HepG2 (cell line): ENCODE data around the gene IRS1. TPM values are rescaled to one million over a fixed set of nuclear protein-coding genes. Genes with fewer than 3 reads are reported as not detected.

Source experiments
- ATAC-seq: fragments of 200-7000 bp; cut with Tn5 transposase; 3 replicates; pipeline ENCODE4 v1.9.1; 2020; ENCODE audit warnings: mild to moderate bottlenecking, moderate library complexity
- BruUV-seq: library from RNA; stranded (reverse); fragments of 400-500 nt; replicated peaks from 2 replicates; lab custom pipeline; 2021; lab: Mats Ljungman, UMichigan
- CTCF ChIA-PET: fragments of 300-600 bp; formaldehyde crosslinking; extraction: SDS; loops from one replicate; lab custom pipeline; 2021; ENCODE audit warnings: low total read pairs, inconsistent platforms, low intra/inter-chr PET ratio; lab: Yijun Ruan, JAX
- POLR2A ChIA-PET: fragments of 350-600 bp; sonication (Branson Sonifier 250); formaldehyde crosslinking; loops from one replicate; lab custom pipeline; 2020; ENCODE audit warnings: antibody characterized with exemption, inconsistent platforms; lab: Yijun Ruan, JAX
- DNase-seq: peaks from one replicate; pipeline ENCODE4 v3.0.0-alpha.2; 2015; ENCODE audit warnings: low spot score
- FAIRE-seq: peaks from 3 replicates; lab custom pipeline; 2011; peaks lifted over from hg19 to GRCh38; lab: Jason Lieb, UNC
- H2AFZ ChIP-seq: one replicate; pipeline ENCODE4 v1.6.1; 2011; ENCODE audit warnings: low read length, inconsistent platforms
- H3K27ac ChIP-seq: fragments of 300-600 bp; 3 replicates; pipeline ENCODE4 v1.8.0; 2011; ENCODE audit warnings: mixed run types, mild to moderate bottlenecking, mixed read lengths, low read length, inconsistent platforms; ENCODE audit not compliant: insufficient read depth; ENCODE audit errors: extremely low read length
- H3K27me3 ChIP-seq, 2 experiments: fragments of 200-600 bp in 1 of 2; 2 replicates in 1 of 2; 3 replicates in 1 of 2; pipeline versions ENCODE4 v1.6.0 to v1.8.0; 2011; ENCODE audit warnings: low read length in 2 of 2, mild to moderate bottlenecking in 2 of 2, moderate library complexity in 2 of 2, inconsistent platforms in 1 of 2; ENCODE audit not compliant: insufficient read depth in 2 of 2, control insufficient read depth in 1 of 2
- H3K36me3 ChIP-seq, 2 experiments: fragments of 200-600 bp in 1 of 2; replicated peaks in 1 of 2; 2 replicates in 1 of 2; 3 replicates in 1 of 2; pipeline versions ENCODE4 v1.5.1 to v1.8.0; 2011; ENCODE audit warnings: low read length in 2 of 2, inconsistent platforms in 1 of 2; ENCODE audit not compliant: insufficient read depth in 2 of 2, control insufficient read depth in 1 of 2
- H3K4me1 ChIP-seq: 2 replicates; pipeline ENCODE4 v1.5.1; 2012; ENCODE audit warnings: low read length, inconsistent platforms; ENCODE audit not compliant: insufficient read depth
- H3K4me2 ChIP-seq: 2 replicates; pipeline ENCODE4 v1.6.0; 2011; ENCODE audit warnings: low read depth, low read length, inconsistent platforms
- H3K4me3 ChIP-seq, 3 experiments: fragments of 200-600 bp in 1 of 3; sonication (generic), shearing (Covaris generic) in 1 of 3; replicated peaks in 1 of 3; 2 replicates each; pipeline ENCODE4 v1.5.1; 2011 to 2016; ENCODE audit warnings: low read length in 3 of 3, inconsistent platforms in 2 of 3, low read depth in 2 of 3, mild to moderate bottlenecking in 2 of 3, control low read depth in 1 of 3, mixed read lengths in 1 of 3; ENCODE audit not compliant: insufficient read depth in 1 of 3
- H3K79me2 ChIP-seq: one replicate; pipeline ENCODE4 v1.6.1; 2011; ENCODE audit warnings: low read length, inconsistent platforms; ENCODE audit not compliant: insufficient read depth
- H3K9ac ChIP-seq: 2 replicates; pipeline ENCODE4 v1.6.0; 2011; ENCODE audit warnings: mild to moderate bottlenecking, low read depth, low read length, inconsistent platforms; ENCODE audit not compliant: insufficient read depth
- H3K9me3 ChIP-seq: 2 replicates; pipeline ENCODE4 v1.5.1; 2012; ENCODE audit warnings: mild to moderate bottlenecking, low read length
- H4K20me1 ChIP-seq: 2 replicates; pipeline ENCODE4 v1.6.0; 2011; ENCODE audit warnings: inconsistent platforms, mild to moderate bottlenecking, low read length, moderate library complexity; ENCODE audit not compliant: insufficient read depth
- DRAP1 ChIP-seq: IDR thresholded peaks from 2 replicates; pipeline ENCODE4 v1.6.1; 2016; ENCODE audit warnings: missing genetic modification reagents, missing compliant biosample characterization
- IRF9 ChIP-seq: sonication (generic); formaldehyde crosslinking; IDR thresholded peaks from 2 replicates; pipeline ENCODE4 v1.8.0; 2022; ENCODE audit warnings: missing genetic modification reagents, mild to moderate bottlenecking, borderline replicate concordance
- MXD1 ChIP-seq: sonication (generic); formaldehyde crosslinking; IDR thresholded peaks from 2 replicates; pipeline ENCODE4 v1.4.0; 2020; ENCODE audit warnings: mild to moderate bottlenecking, missing genetic modification reagents
- NKX3-1 ChIP-seq: sonication (generic); formaldehyde crosslinking; IDR thresholded peaks from 2 replicates; pipeline ENCODE4 v1.5.0; 2020; ENCODE audit warnings: missing genetic modification reagents
- NONO ChIP-seq, 2 experiments: fragments of 450-650 bp in 1 of 2; sonication (generic) in 1 of 2; formaldehyde crosslinking in 1 of 2; IDR thresholded peaks in 1 of 2; conservative IDR thresholded peaks in 1 of 2; 2 replicates each; pipeline versions ENCODE4 v1.6.1 to v1.8.0; 2017 to 2022; ENCODE audit warnings: mild to moderate bottlenecking in 1 of 2, missing genetic modification reagents in 1 of 2, moderate library complexity in 1 of 2
- SMYD3 ChIP-seq: sonication (generic); formaldehyde crosslinking; IDR thresholded peaks from 2 replicates; pipeline ENCODE4 v1.8.1; 2023; ENCODE audit warnings: mild to moderate bottlenecking, missing genetic modification reagents
- ZNF12 ChIP-seq: sonication (generic); formaldehyde crosslinking; IDR thresholded peaks from 2 replicates; pipeline ENCODE4 v1.5.0; 2020; ENCODE audit warnings: missing genetic modification reagents
- ZNF20 ChIP-seq: sonication (generic); formaldehyde crosslinking; IDR thresholded peaks from 2 replicates; pipeline ENCODE4 v1.4.0; 2020; ENCODE audit warnings: mild to moderate bottlenecking, moderate library complexity, missing genetic modification reagents
- WGBS: methylation state at CpG from one replicate; pipeline ENCODE4 v1.1.6; 2017; ENCODE audit warnings: low lambda C conversion rate; 5-methylcytosine and 5-hydroxymethylcytosine counted together
- in situ Hi-C: cut with HindIII; loops from 2 replicates; pipeline ENCODE4 v1.10.0; 2017; ENCODE audit warnings: low pct_unique_long_range_greater_than_20kb; ENCODE audit not compliant: extremely low pct_ligation_motif_present
- intact Hi-C: fragments of 100-400 bp; cut with micrococcal nuclease; formaldehyde crosslinking; loops from one replicate; pipeline ENCODE4 v1.10.0; 2022; ENCODE audit not compliant: unreplicated experiment
- polyA plus RNA-seq, 8 experiments: library from polyadenylated mRNA; depleted of rRNA in 3 of 8; stranded (reverse) in 7 of 8; unstranded in 1 of 8; fragments of >200 nt; fragmentation: Illumina TruSeq in 4 of 8; extraction: Trizol in 4 of 8; gene quantifications; 2 replicates each; pipeline versions ENCODE4 v1.2.1 to v1.2.3, GENCODE V29; 2011 to 2016; ENCODE audit warnings: low read depth in 4 of 8, missing spikeins in 1 of 8, mixed read lengths in 1 of 8; ENCODE audit not compliant: insufficient read depth in 1 of 8
- total RNA-seq, 5 experiments: library from RNA; depleted of rRNA; stranded (reverse); fragments of >200 nt; fragmentation: Illumina TruSeq; extraction: Trizol; gene quantifications; 2 replicates each; pipeline ENCODE4 v1.2.3, GENCODE V29; 2016; ENCODE audit warnings: low read depth in 1 of 5

IRS1 gene
- total and polyA plus RNA-seq, 2 of the 13 experiments (the other 11 are each of a cell fraction or from before 2014, with no cell fraction given), result 8.7 to 9.0 TPM

- H3K4me1 ChIP-seq, result no peaks in the 10 kb centered on the region
- no peak overlapping the region for H3K9ac ChIP-seq
- in situ Hi-C loops, result no loop called here
- POLR2A ChIA-PET, result no interaction called here
- TF ChIP-seq MXD1 (CRISPR knock-in tag), result no peak
- TF ChIP-seq IRF9, result no peak
- peak; percentile 91 for TF ChIP-seq ZNF12 (CRISPR knock-in tag)
- no peak for TF ChIP-seq NONO (IDR thresholded peaks at IDR 0.05)
- TF ChIP-seq NONO (CRISPR knock-in tag; conservative IDR thresholded peaks at IDR 0.05), result no peak
- TF ChIP-seq, all 625 proteins: peak for 1
- no peaks in the 10 kb centered on the region for H3K36me3 ChIP-seq
- 24% methylated on average over 8 of the region's 8 CpGs for WGBS
- H3K9me3 ChIP-seq, result no peaks in the 10 kb centered on the region
- ATAC-seq (no peak), DNase-seq (no peak), FAIRE-seq (no peak)
- CTCF ChIA-PET, result no interaction called here
- H3K4me2 ChIP-seq, result no peak overlapping the region
- H2AFZ ChIP-seq, result no peak overlapping the region
- intact Hi-C loops, result no loop called here
- BruUV-seq, result no TSS peak
- H3K27ac ChIP-seq, result no peak overlapping the region
- H3K27me3 ChIP-seq, result no peaks in the 10 kb centered on the region
- no peak overlapping the region for H3K4me3 ChIP-seq
- H3K79me2 ChIP-seq, result no peaks in the 10 kb centered on the region
- H4K20me1 ChIP-seq, result no peaks in the 10 kb centered on the region
Measured at GRCh38 chr2:226829721-226830631, 30.4 kb upstream of the IRS1 start.

GRCh38 chr2:226828191-226828590 lies 28.6 kb upstream of the IRS1 start:
- H3K36me3 ChIP-seq, result no peaks in the 10 kb centered on the region
- no peak for FAIRE-seq
- no peak overlapping the region for H3K27ac ChIP-seq
- no peak overlapping the region for H3K4me3 ChIP-seq
- H3K4me2 ChIP-seq, result no peak overlapping the region
- under 1% methylated on average over 2 of the region's 2 CpGs for WGBS
- no peak overlapping the region for H3K9ac ChIP-seq
- CTCF ChIA-PET, result no interaction called here
- in situ Hi-C loops (no loop called here), intact Hi-C loops (no loop called here)
- ATAC-seq, result no peak
- POLR2A ChIA-PET, result no interaction called here
- H2AFZ ChIP-seq, result no peak overlapping the region
- H4K20me1 ChIP-seq, result no peaks in the 10 kb centered on the region
- DNase-seq, result no peak
- H3K79me2 ChIP-seq, result no peaks in the 10 kb centered on the region
- no TSS peak for BruUV-seq
- no peaks in the 10 kb centered on the region for H3K27me3 ChIP-seq
- H3K9me3 ChIP-seq, result no peaks in the 10 kb centered on the region
- H3K4me1 ChIP-seq, result no peaks in the 10 kb centered on the region
- TF ChIP-seq ZNF20 (CRISPR knock-in tag) (no peak), SMYD3 (CRISPR knock-in tag) (no peak), DRAP1 (CRISPR knock-in tag) (no peak), NKX3-1 (no peak)
